Ishikawa (cell line): ENCODE results near the gene LIN28B.

ENCODE experiments used
- CEBPB ChIP-seq: IDR thresholded peaks from 2 replicates; pipeline ENCODE4 v1.6.1; 2012
- TF ChIP-seq, protein P1 (sequence below): IDR thresholded peaks from 2 replicates; pipeline ENCODE4 v1.6.1; 2012; ENCODE audit warnings: low read depth, mild to moderate bottlenecking

- no peak for TF ChIP-seq CEBPB
- TF ChIP-seq, protein P1, sequence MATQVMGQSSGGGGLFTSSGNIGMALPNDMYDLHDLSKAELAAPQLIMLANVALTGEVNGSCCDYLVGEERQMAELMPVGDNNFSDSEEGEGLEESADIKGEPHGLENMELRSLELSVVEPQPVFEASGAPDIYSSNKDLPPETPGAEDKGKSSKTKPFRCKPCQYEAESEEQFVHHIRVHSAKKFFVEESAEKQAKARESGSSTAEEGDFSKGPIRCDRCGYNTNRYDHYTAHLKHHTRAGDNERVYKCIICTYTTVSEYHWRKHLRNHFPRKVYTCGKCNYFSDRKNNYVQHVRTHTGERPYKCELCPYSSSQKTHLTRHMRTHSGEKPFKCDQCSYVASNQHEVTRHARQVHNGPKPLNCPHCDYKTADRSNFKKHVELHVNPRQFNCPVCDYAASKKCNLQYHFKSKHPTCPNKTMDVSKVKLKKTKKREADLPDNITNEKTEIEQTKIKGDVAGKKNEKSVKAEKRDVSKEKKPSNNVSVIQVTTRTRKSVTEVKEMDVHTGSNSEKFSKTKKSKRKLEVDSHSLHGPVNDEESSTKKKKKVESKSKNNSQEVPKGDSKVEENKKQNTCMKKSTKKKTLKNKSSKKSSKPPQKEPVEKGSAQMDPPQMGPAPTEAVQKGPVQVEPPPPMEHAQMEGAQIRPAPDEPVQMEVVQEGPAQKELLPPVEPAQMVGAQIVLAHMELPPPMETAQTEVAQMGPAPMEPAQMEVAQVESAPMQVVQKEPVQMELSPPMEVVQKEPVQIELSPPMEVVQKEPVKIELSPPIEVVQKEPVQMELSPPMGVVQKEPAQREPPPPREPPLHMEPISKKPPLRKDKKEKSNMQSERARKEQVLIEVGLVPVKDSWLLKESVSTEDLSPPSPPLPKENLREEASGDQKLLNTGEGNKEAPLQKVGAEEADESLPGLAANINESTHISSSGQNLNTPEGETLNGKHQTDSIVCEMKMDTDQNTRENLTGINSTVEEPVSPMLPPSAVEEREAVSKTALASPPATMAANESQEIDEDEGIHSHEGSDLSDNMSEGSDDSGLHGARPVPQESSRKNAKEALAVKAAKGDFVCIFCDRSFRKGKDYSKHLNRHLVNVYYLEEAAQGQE, result no peak
Observed at GRCh38 chr6:104990085-104990484, 33.2 kb downstream of the LIN28B start.
